GM20000 (cell line): ENCODE measurements around the gene OR5H2.

ENCODE experiments used
- DNase-seq: peaks from one replicate; pipeline ENCODE4 v3.0.0; 2012; ENCODE audit warnings: low spot score
- CTCF ChIP-seq: IDR thresholded peaks from 2 replicates; pipeline ENCODE4 v1.5.1; 2012; ENCODE audit warnings: mild to moderate bottlenecking, control low read depth; ENCODE audit errors: extremely low read depth, missing control alignments

Gene OR5H2

GRCh38 chr3:98262046-98262445, 20.3 kb upstream of the OR5H2 start:
- no peak for DNase-seq
- no peak for TF ChIP-seq CTCF

GRCh38 chr3:98263944-98264343, 18.4 kb upstream of the OR5H2 start, which contains the start of gene OR5H6:
TSS of gene OR5H6 (plus strand) at chr3:98264244. CDS start at chr3:98264333, 89 bp downstream.
- no peak for TF ChIP-seq CTCF
- no peak for DNase-seq

- TF ChIP-seq CTCF, result no peak
- no peak for DNase-seq
Measured at GRCh38 chr3:98269846-98270245, 12.5 kb upstream of the OR5H2 start.

- no peak for TF ChIP-seq CTCF
- no peak for DNase-seq
Measured at GRCh38 chr3:98272126-98272525, 10.2 kb upstream of the OR5H2 start.

GRCh38 chr3:98274914-98275313, 7.4 kb upstream of the OR5H2 start:
- TF ChIP-seq CTCF, result no peak
- DNase-seq, result no peak

GRCh38 chr3:98290916-98291315, 8.6 kb downstream of the OR5H2 start:
- no peak for TF ChIP-seq CTCF

GRCh38 chr3:98291332-98291957, 9.1 kb downstream of the OR5H2 start:
- no peak for DNase-seq
- TF ChIP-seq CTCF, result no peak

More at GRCh38 chr3:98290916-98291315, 8.6 kb downstream of the OR5H2 start:
- no peak for DNase-seq
